ENCODE data around the gene CD38. TPM values are rescaled to one million over a fixed set of nuclear protein-coding genes. Genes with fewer than 3 reads are reported as not detected.

CD38 gene
- total and polyA plus RNA-seq, 3 donors from 2014 or later: 0.68 to 2.2 (median 1.0) TPM

DNA sequence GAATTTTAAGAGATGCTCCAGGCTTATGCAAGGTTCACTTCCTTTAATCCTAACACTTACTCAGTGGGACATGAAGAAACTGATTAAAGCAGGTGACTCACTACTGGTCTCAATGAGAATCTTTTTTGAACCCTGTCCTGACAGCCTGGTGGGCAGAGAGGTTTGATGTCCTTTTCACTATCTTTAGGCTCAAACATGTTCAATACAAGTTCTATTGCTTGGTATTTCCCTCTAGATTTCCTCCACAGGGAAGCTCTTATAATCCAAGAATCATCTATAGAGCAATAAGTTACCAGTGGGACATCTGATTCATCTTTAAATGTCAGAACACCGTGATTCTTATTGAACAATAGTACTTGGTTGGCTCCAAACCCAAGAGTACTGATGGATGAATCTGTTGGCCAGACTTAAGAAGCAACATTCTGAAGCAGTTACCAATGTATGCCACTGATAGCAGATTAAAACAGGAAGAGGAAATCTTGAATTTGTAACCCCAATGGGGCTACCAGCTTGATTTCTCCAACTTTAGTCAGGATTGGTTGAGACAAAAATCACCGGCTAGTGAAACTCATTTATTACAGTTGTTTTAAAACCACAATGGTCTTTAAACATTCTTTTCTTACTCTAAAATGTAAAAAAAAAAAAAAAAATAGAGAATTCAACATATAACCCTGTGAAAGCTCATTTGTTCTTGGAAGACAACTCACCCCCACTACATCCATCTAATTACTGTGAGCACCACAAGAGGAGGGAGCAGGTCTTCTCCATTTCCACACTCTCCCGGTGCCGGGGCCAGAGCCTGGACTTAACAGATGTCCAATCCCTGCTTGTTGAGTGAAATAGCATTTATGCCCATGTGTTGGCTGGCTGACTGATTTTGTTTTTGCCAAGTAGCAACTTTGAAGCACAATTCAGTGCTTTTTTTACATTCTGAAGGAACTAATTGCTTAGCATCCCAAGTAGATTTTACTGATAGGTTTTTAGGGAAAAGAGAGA is 117.1 kb downstream of the CD38 start:
- no peak for DNase-seq
- WGBS, 2 donors: 91% methylated on average over 4 of the region's 4 CpGs
- no peaks in the 10 kb centered on the region for H3K36me3 ChIP-seq (ENCODE audit: low read depth, missing control alignments)
- no peaks in the 10 kb centered on the region for H3K9me3 ChIP-seq
- intact Hi-C loops (cut with DNase I; ENCODE audit: low total_unique reads): no loop called here
- H3K27ac ChIP-seq: no peak overlapping the region
- H3K4me1 ChIP-seq: no peaks in the 10 kb centered on the region
- no peaks in the 10 kb centered on the region for H3K27me3 ChIP-seq
- no peak for TF ChIP-seq CTCF (IDR thresholded peaks at IDR 0.05)
- no peak for TF ChIP-seq POLR2A (IDR thresholded peaks at IDR 0.05)
- no peak overlapping the region for H3K4me3 ChIP-seq

DNA sequence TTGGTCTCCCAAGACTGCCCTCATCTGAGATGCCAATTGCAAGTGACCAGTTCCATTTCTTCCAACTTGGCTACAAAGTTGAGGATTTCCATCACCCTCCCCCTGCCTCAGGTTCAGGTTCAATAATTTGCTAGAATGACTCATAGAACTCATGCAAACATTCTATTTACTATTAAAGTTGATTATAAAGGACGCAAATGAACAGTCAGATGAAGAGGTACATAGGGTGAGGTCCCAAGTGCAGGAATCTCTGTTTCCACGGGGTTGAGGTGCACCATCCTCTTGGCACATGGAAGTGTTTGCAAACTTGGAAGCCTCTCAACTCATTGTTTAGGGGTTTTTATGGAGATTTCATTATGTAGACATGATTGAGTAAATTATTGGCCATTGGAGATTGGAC is 119.4 kb downstream of the CD38 start:
- WGBS, 2 donors: 91 to 94% methylated on average over 2 of the region's 2 CpGs
- no peaks in the 10 kb centered on the region for H3K36me3 ChIP-seq (ENCODE audit: low read depth, missing control alignments)
- intact Hi-C loops (cut with DNase I; ENCODE audit: low total_unique reads): no loop called here
- no peak for DNase-seq
- no peak overlapping the region for H3K27ac ChIP-seq
- no peaks in the 10 kb centered on the region for H3K4me1 ChIP-seq
- H3K4me3 ChIP-seq: no peak overlapping the region
- no peak for TF ChIP-seq CTCF (IDR thresholded peaks at IDR 0.05)
- TF ChIP-seq POLR2A (IDR thresholded peaks at IDR 0.05): no peak
- H3K9me3 ChIP-seq: no peaks in the 10 kb centered on the region
- H3K27me3 ChIP-seq: no peaks in the 10 kb centered on the region

DNA sequence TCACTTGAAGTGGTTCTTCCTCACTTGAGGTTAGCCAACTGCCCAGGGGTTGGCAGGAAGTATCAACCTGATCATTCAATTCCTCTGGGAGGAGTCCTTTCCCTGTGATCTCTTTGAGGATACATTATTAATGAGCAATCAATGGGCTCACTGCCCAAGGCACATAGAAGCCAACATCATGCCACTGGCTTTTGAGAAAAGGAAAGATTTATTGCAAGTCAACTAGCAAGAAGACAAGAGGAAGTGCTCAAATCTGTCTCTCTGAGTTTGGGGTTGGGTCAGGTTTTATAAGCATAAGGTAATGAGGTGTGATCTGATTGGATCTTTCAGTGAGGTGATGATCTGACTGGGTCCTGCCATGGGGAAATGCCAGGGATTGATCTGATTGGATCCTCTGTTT is 120.8 kb downstream of the CD38 start:
- Histone ChIP-seq H3K27ac (no peak overlapping the region), H3K27me3 (no peaks in the 10 kb centered on the region), H3K4me1 (no peaks in the 10 kb centered on the region), H3K4me3 (no peak overlapping the region), H3K36me3 (ENCODE audit: low read depth, missing control alignments) (no peaks in the 10 kb centered on the region), H3K9me3 (no peaks in the 10 kb centered on the region)
- no peak for TF ChIP-seq CTCF (IDR thresholded peaks at IDR 0.05)
- no peak for TF ChIP-seq POLR2A (IDR thresholded peaks at IDR 0.05)
- intact Hi-C loops (cut with DNase I; ENCODE audit: low total_unique reads): no loop called here
- DNase-seq: no peak

DNA sequence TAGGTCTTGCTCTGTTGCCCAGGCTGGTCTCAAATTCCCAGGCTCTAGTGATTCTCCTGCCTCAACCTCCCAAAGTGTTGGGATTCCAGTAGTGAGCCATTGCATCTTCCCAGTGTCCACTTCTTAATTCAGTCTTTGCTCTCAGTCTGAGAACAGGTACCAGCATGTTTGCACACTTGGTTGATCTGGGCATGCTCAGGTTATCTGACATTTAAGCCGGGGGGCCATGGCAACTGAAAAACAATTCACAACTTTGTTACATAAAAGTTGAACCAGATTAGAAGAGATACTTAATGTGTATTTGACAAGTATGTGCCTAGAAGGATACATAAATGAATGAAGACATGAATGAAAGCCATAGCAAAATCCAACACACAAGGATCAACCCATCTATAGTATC is 121.4 kb downstream of the CD38 start:
- Histone ChIP-seq H3K36me3 (ENCODE audit: low read depth, missing control alignments) (no peaks in the 10 kb centered on the region), H3K4me3 (no peak overlapping the region), H3K4me1 (no peaks in the 10 kb centered on the region), H3K9me3 (no peaks in the 10 kb centered on the region), H3K27ac (no peak overlapping the region), H3K27me3 (no peaks in the 10 kb centered on the region)
- intact Hi-C loops (cut with DNase I; ENCODE audit: low total_unique reads): no loop called here
- 54 to 69% methylated on average over 1 of the region's 1 CpG for WGBS, 2 donors
- no peak for TF ChIP-seq POLR2A (IDR thresholded peaks at IDR 0.05)
- TF ChIP-seq CTCF (IDR thresholded peaks at IDR 0.05): no peak
- no peak for DNase-seq

- no peak for DNase-seq
- Histone ChIP-seq H3K9me3 (no peaks in the 10 kb centered on the region), H3K36me3 (ENCODE audit: low read depth, missing control alignments) (no peaks in the 10 kb centered on the region), H3K27me3 (no peaks in the 10 kb centered on the region), H3K4me1 (no peaks in the 10 kb centered on the region), H3K27ac (no peak overlapping the region), H3K4me3 (no peak overlapping the region)
- TF ChIP-seq POLR2A (IDR thresholded peaks at IDR 0.05) (no peak), CTCF (IDR thresholded peaks at IDR 0.05) (no peak)
- intact Hi-C loops (cut with DNase I; ENCODE audit: low total_unique reads): no loop called here
- WGBS, 2 donors: 64 to 65% methylated on average over 3 of the region's 3 CpGs
Observed at GRCh38 chr4:15901007-15901406, 122.9 kb downstream of the CD38 start.
